Measurements from ENCODE around the gene MT1M.

Gene MT1M

GRCh38 chr16:56589141-56590039 is 43.1 kb upstream of the MT1M start, which contains the start of gene MT3:
Gene MT3, plus strand, starts transcription at chr16:56589528. Its CDS starts 63 bp downstream, at chr16:56589591.
- Histone ChIP-seq H3K27me3 (peaks cover 0 to 48% of the 10 kb centered on the region in 2 donors), H3K36me3 (no peaks in the 10 kb centered on the region), H3K9me3 (no peaks in the 10 kb centered on the region), H3K27ac (no peak within 1 kb of the TSS), H3K4me3 (peak within 1 kb of the TSS; percentile 29 to 48), H3K4me1 (peaks cover 0 to 12% (median 11%) of the 10 kb centered on the region in 4 donors)
- DNase-seq = no peak
- TF ChIP-seq CTCF (IDR thresholded peaks at IDR 0.05) = no peak
- intact Hi-C loops (cut with DNase I; ENCODE audit: low total_unique reads) = no loop called here

GRCh38 chr16:56591377-56592060 is 40.9 kb upstream of the MT1M start:
- Histone ChIP-seq H3K36me3 (no peaks in the 10 kb centered on the region), H3K27ac (no peak overlapping the region), H3K4me3 (no peak overlapping the region), H3K9me3 (no peaks in the 10 kb centered on the region), H3K4me1 (peaks cover 0 to 12% (median 11%) of the 10 kb centered on the region in 4 donors), H3K27me3 (peaks cover 0 to 45% of the 10 kb centered on the region in 2 donors)
- no peak for TF ChIP-seq CTCF (IDR thresholded peaks at IDR 0.05)
- DNase-seq = no peak
- intact Hi-C loops (cut with DNase I; ENCODE audit: low total_unique reads) = no loop called here

- H3K27ac ChIP-seq = no peak overlapping the region
- H3K36me3 ChIP-seq = no peaks in the 10 kb centered on the region
- intact Hi-C loops (cut with DNase I; ENCODE audit: low total_unique reads) = no loop called here
- H3K4me3 ChIP-seq = no peak overlapping the region
- no peaks in the 10 kb centered on the region for H3K9me3 ChIP-seq
- no peak for TF ChIP-seq CTCF (IDR thresholded peaks at IDR 0.05)
- H3K4me1 ChIP-seq = peaks cover 0 to 12% (median 11%) of the 10 kb centered on the region in 4 donors
- no peak for DNase-seq
- H3K27me3 ChIP-seq = peaks cover 0 to 32% of the 10 kb centered on the region in 2 donors
Measured at GRCh38 chr16:56593573-56594291, 38.7 kb upstream of the MT1M start.

- intact Hi-C loops (cut with DNase I; ENCODE audit: low total_unique reads) = no loop called here
- H3K4me3 ChIP-seq = no peak overlapping the region
Measured at GRCh38 chr16:56594292-56594619, 38.2 kb upstream of the MT1M start.

More at GRCh38 chr16:56594292-56594619, 38.2 kb upstream of the MT1M start:
- no peaks in the 10 kb centered on the region for H3K36me3 ChIP-seq
- peaks cover 0 to 7% (median 6%) of the 10 kb centered on the region in 4 donors for H3K4me1 ChIP-seq
- no peak for DNase-seq
- no peak for TF ChIP-seq CTCF (IDR thresholded peaks at IDR 0.05)
- H3K27me3 ChIP-seq = peaks cover 0 to 27% of the 10 kb centered on the region in 2 donors
- H3K9me3 ChIP-seq = no peaks in the 10 kb centered on the region
- no peak overlapping the region for H3K27ac ChIP-seq
